GM04503 (cell line): Measurements from ENCODE around the gene ZNF385C.

Experiments
- DNase-seq: peaks from one replicate; pipeline ENCODE4 v3.0.0-alpha.2; 2012; ENCODE audit warnings: low read depth

The ZNF385C gene

GRCh38 chr17:42077755-42078154, 20.5 kb downstream of the ZNF385C start:
- no peak for DNase-seq

- DNase-seq: no peak
Measured at GRCh38 chr17:42076797-42077559, 21.3 kb downstream of the ZNF385C start.

- DNase-seq: no peak
Measured at GRCh38 chr17:42075789-42076188, 22.5 kb downstream of the ZNF385C start.

- DNase-seq: no peak
Measured at GRCh38 chr17:42072323-42073187, 25.7 kb downstream of the ZNF385C start.

GRCh38 chr17:42071810-42072209, 26.5 kb downstream of the ZNF385C start:
- DNase-seq: no peak

GRCh38 chr17:42068979-42069378, 29.3 kb downstream of the ZNF385C start:
- no peak for DNase-seq

- peak; percentile 1 for DNase-seq
Measured at GRCh38 chr17:42067371-42068091, 30.7 kb downstream of the ZNF385C start.

- DNase-seq: no peak
Measured at GRCh38 chr17:42065201-42065600, 33.1 kb downstream of the ZNF385C start.

- no peak for DNase-seq
Measured at GRCh38 chr17:42062681-42063080, 35.6 kb downstream of the ZNF385C start.

GRCh38 chr17:42061646-42062487, 36.4 kb downstream of the ZNF385C start:
- DNase-seq: no peak

GRCh38 chr17:42060231-42060630, 38.0 kb downstream of the ZNF385C start:
- DNase-seq: no peak

GRCh38 chr17:42059815-42060214, 38.5 kb downstream of the ZNF385C start:
- no peak for DNase-seq

GRCh38 chr17:42058063-42058462, 40.2 kb downstream of the ZNF385C start:
- no peak for DNase-seq

- no peak for DNase-seq
Measured at GRCh38 chr17:42056635-42057034, 41.6 kb downstream of the ZNF385C start.

- DNase-seq: no peak
Measured at GRCh38 chr17:42055496-42055895, 42.8 kb downstream of the ZNF385C start.

- DNase-seq: no peak
Measured at GRCh38 chr17:42055027-42055426, 43.2 kb downstream of the ZNF385C start.

- no peak for DNase-seq
Measured at GRCh38 chr17:42053731-42054500, 44.4 kb downstream of the ZNF385C start.

GRCh38 chr17:42052346-42052877, 45.9 kb downstream of the ZNF385C start:
- DNase-seq: no peak

- no peak for DNase-seq
Measured at GRCh38 chr17:42051645-42052044, 46.6 kb downstream of the ZNF385C start.

- no peak for DNase-seq
Measured at GRCh38 chr17:42051013-42051400, 47.3 kb downstream of the ZNF385C start.
